HG03342 (cell line): ENCODE measurements around the gene CYBC1.
"Not testable (repeated sequence)": the region's sequence is repeated elsewhere in the genome, so short reads cannot be mapped to it uniquely, and the experiment has no call there.

ENCODE experiments used
- ATAC-seq: cut with Tn5 transposase; IDR thresholded peaks from one replicate; pipeline ENCODE4 v1.9.1; 2021; ENCODE audit warnings: mild to moderate bottlenecking, moderate library complexity; ENCODE audit not compliant: unreplicated experiment

The CYBC1 gene

GRCh38 chr17:82479602-82480001, 29.1 kb upstream of the CYBC1 start:
- ATAC-seq = no peak

- ATAC-seq = no peak
Measured at GRCh38 chr17:82477934-82478333, 27.4 kb upstream of the CYBC1 start.

GRCh38 chr17:82475458-82475857, 24.9 kb upstream of the CYBC1 start:
- ATAC-seq = no peak

- no peak for ATAC-seq
Measured at GRCh38 chr17:82474223-82475010, 23.9 kb upstream of the CYBC1 start.

GRCh38 chr17:82470065-82470464, 19.5 kb upstream of the CYBC1 start:
- no peak for ATAC-seq

GRCh38 chr17:82468692-82469091, 18.1 kb upstream of the CYBC1 start:
- ATAC-seq = no peak

GRCh38 chr17:82465023-82465603, 14.6 kb upstream of the CYBC1 start:
- ATAC-seq = no peak

GRCh38 chr17:82464567-82464929, 14.0 kb upstream of the CYBC1 start:
- ATAC-seq = no peak

- ATAC-seq = no peak
Measured at GRCh38 chr17:82463925-82464566, 13.5 kb upstream of the CYBC1 start.

GRCh38 chr17:82463391-82463790, 12.8 kb upstream of the CYBC1 start:
- ATAC-seq = no peak

GRCh38 chr17:82461827-82462524, 11.4 kb upstream of the CYBC1 start:
- ATAC-seq = no peak

- not testable (repeated sequence) for ATAC-seq
Measured at GRCh38 chr17:82459936-82460335, 9.4 kb upstream of the CYBC1 start.

- no peak for ATAC-seq
Measured at GRCh38 chr17:82458885-82459424, 8.4 kb upstream of the CYBC1 start.

GRCh38 chr17:82458179-82458884, 7.8 kb upstream of the CYBC1 start, which contains the start of gene NARF:
Gene NARF (plus strand): TSS chr17:82458741. CDS start chr17:82458804, 63 bp downstream.
- ATAC-seq = peak; percentile 91

- ATAC-seq = no peak
Measured at GRCh38 chr17:82457929-82458178, 7.3 kb upstream of the CYBC1 start.

GRCh38 chr17:82457073-82457928, 6.7 kb upstream of the CYBC1 start:
- ATAC-seq = no peak

GRCh38 chr17:82453706-82454105, 3.2 kb upstream of the CYBC1 start:
- ATAC-seq = not testable (repeated sequence)

- not testable (repeated sequence) for ATAC-seq
Measured at GRCh38 chr17:82453151-82453550, 2.6 kb upstream of the CYBC1 start.

GRCh38 chr17:82452162-82452561, 1.6 kb upstream of the CYBC1 start:
- no peak for ATAC-seq

GRCh38 chr17:82449883-82450356, 632 bp downstream of the CYBC1 start:
- ATAC-seq = no peak
